IMR-90 (cell line): ENCODE data around the gene LRFN4. TPM values are rescaled to one million over a fixed set of nuclear protein-coding genes. Genes with fewer than 3 reads are reported as not detected.

Source experiments
- ATAC-seq: fragments of 200-7000 bp; cut with Tn5 transposase; 2 replicates; pipeline ENCODE4 v1.9.1; 2020; ENCODE audit warnings: low read depth, mild to moderate bottlenecking, moderate library complexity
- BruUV-seq: library from RNA; stranded (reverse); fragments of 400-500 nt; replicated peaks from 2 replicates; lab custom pipeline; 2021; lab: Mats Ljungman, UMichigan
- CTCF ChIA-PET: fragments of 300-600 bp; formaldehyde crosslinking; extraction: SDS; loops from one replicate; lab custom pipeline; 2021; ENCODE audit warnings: antibody characterized with exemption; lab: Yijun Ruan, JAX
- POLR2A ChIA-PET: fragments of 300-600 bp; sonication (Branson Sonifier 250); formaldehyde crosslinking; loops from one replicate; lab custom pipeline; 2022; ENCODE audit warnings: antibody characterized with exemption; ENCODE audit not compliant: unreplicated experiment; lab: Charles Lee
- DNase-seq: peaks from one replicate; pipeline ENCODE4 v3.0.0; 2013
- H2AFZ ChIP-seq: replicated peaks from 2 replicates; pipeline ENCODE3; 2013; ENCODE audit warnings: low read length, mild to moderate bottlenecking; ENCODE audit not compliant: poor library complexity
- H2AK5ac ChIP-seq: 2 replicates; pipeline ENCODE4 v1.6.1; 2013; ENCODE audit warnings: low read depth, low read length, inconsistent platforms
- H2AK9ac ChIP-seq: replicated peaks from 2 replicates; pipeline ENCODE3; 2013; ENCODE audit warnings: mild to moderate bottlenecking, low read depth, low read length, moderate library complexity; ENCODE audit not compliant: poor library complexity
- H2BK120ac ChIP-seq: 2 replicates; pipeline ENCODE4 v1.6.1; 2013; ENCODE audit warnings: low read depth, low read length, inconsistent platforms
- H2BK15ac ChIP-seq: 3 replicates; pipeline ENCODE4 v1.6.1; 2013; ENCODE audit warnings: low read depth, low read length, inconsistent platforms
- H2BK20ac ChIP-seq: 2 replicates; pipeline ENCODE4 v1.6.1; 2013; ENCODE audit warnings: low read depth, mild to moderate bottlenecking, inconsistent platforms, low read length, moderate library complexity
- H2BK5ac ChIP-seq: 2 replicates; pipeline ENCODE4 v1.6.1; 2013; ENCODE audit warnings: mild to moderate bottlenecking, low read depth, low read length, inconsistent platforms; ENCODE audit not compliant: poor library complexity, severe bottlenecking
- H3K14ac ChIP-seq: replicated peaks from 2 replicates; pipeline ENCODE4 v1.6.1; 2013; ENCODE audit warnings: low read depth, low read length, inconsistent platforms
- H3K18ac ChIP-seq: 2 replicates; pipeline ENCODE4 v1.6.1; 2013; ENCODE audit warnings: low read depth, low read length, control low read depth
- H3K23ac ChIP-seq: 2 replicates; pipeline ENCODE4 v1.6.1; 2013; ENCODE audit warnings: low read depth, low read length, inconsistent platforms
- H3K27ac ChIP-seq: 2 replicates; pipeline ENCODE4 v1.5.1; 2013; ENCODE audit warnings: mild to moderate bottlenecking, control low read depth, low read length; ENCODE audit not compliant: insufficient read depth
- H3K27me3 ChIP-seq: 2 replicates; pipeline ENCODE4 v1.6.1; 2013; ENCODE audit warnings: low read length; ENCODE audit not compliant: control insufficient read depth, insufficient read depth
- H3K36me3 ChIP-seq: 2 replicates; pipeline ENCODE4 v1.6.1; 2013; ENCODE audit warnings: low read length, mixed read lengths; ENCODE audit not compliant: control insufficient read depth, insufficient read depth
- H3K4ac ChIP-seq: 2 replicates; pipeline ENCODE4 v1.6.1; 2013; ENCODE audit warnings: low read depth, low read length, inconsistent platforms
- H3K4me1 ChIP-seq: 2 replicates; pipeline ENCODE4 v1.6.1; 2013; ENCODE audit warnings: low read length, mixed read lengths; ENCODE audit not compliant: control insufficient read depth, insufficient read depth
- H3K4me2 ChIP-seq: 2 replicates; pipeline ENCODE4 v1.6.1; 2013; ENCODE audit warnings: low read depth, mild to moderate bottlenecking, control low read depth, low read length, moderate library complexity
- H3K4me3 ChIP-seq: 2 replicates; pipeline ENCODE4 v1.5.1; 2013; ENCODE audit warnings: low read depth, mild to moderate bottlenecking, control low read depth, low read length, moderate library complexity; ENCODE audit not compliant: insufficient read depth
- H3K56ac ChIP-seq: 2 replicates; pipeline ENCODE4 v1.6.1; 2013; ENCODE audit warnings: low read length, inconsistent platforms; ENCODE audit not compliant: insufficient read depth; ENCODE audit errors: extremely low read depth
- H3K79me1 ChIP-seq, 2 experiments: 2 replicates each; pipeline ENCODE4 v1.6.1; 2013; ENCODE audit warnings: low read length in 2 of 2, inconsistent platforms in 1 of 2, low read depth in 1 of 2
- H3K9ac ChIP-seq: 2 replicates; pipeline ENCODE4 v1.6.1; 2013; ENCODE audit warnings: low read depth, low read length, control low read depth
- H3K9me1 ChIP-seq: 2 replicates; pipeline ENCODE4 v1.6.1; 2013; ENCODE audit warnings: low read length, inconsistent platforms; ENCODE audit not compliant: insufficient read depth
- H3K9me3 ChIP-seq: 2 replicates; pipeline ENCODE4 v1.6.1; 2013; ENCODE audit warnings: low read length; ENCODE audit not compliant: control insufficient read depth, insufficient read depth
- H4K20me1 ChIP-seq: 2 replicates; pipeline ENCODE4 v1.6.1; 2013; ENCODE audit warnings: low read length, inconsistent platforms; ENCODE audit not compliant: insufficient read depth
- H4K5ac ChIP-seq: 2 replicates; pipeline ENCODE4 v1.6.1; 2013; ENCODE audit warnings: mild to moderate bottlenecking, low read depth, low read length, control low read depth
- H4K8ac ChIP-seq, 2 experiments: 2 replicates each; pipeline ENCODE4 v1.6.1; 2013; ENCODE audit warnings: low read depth in 2 of 2, low read length in 2 of 2, control low read depth in 1 of 2, inconsistent platforms in 1 of 2
- H4K91ac ChIP-seq: 2 replicates; pipeline ENCODE4 v1.6.1; 2013; ENCODE audit warnings: low read depth, low read length, inconsistent platforms; ENCODE audit not compliant: insufficient read depth
- BHLHE40 ChIP-seq: fragments of 150-350 bp; IDR thresholded peaks from 2 replicates; pipeline ENCODE4 v1.6.1; 2016; ENCODE audit warnings: mild to moderate bottlenecking, low read depth, low read length
- CEBPB ChIP-seq: IDR thresholded peaks from 2 replicates; pipeline ENCODE4 v1.6.1; 2012; ENCODE audit warnings: low read depth, low read length, improper control_type of control experiment
- FOS ChIP-seq: fragments of 150-350 bp; IDR thresholded peaks from 2 replicates; pipeline ENCODE4 v1.6.1; 2016; ENCODE audit warnings: low read depth, low read length
- MAFK ChIP-seq: IDR thresholded peaks from 2 replicates; pipeline ENCODE4 v1.6.1; 2012; ENCODE audit warnings: low read depth, low read length, improper control_type of control experiment
- MAZ ChIP-seq: IDR thresholded peaks from 2 replicates; pipeline ENCODE4 v1.6.1; 2012; ENCODE audit warnings: low read depth, mild to moderate bottlenecking, low read length, improper control_type of control experiment, moderate library complexity, borderline replicate concordance
- RAD21 ChIP-seq: IDR thresholded peaks from 2 replicates; pipeline ENCODE4 v1.6.1; 2012; ENCODE audit warnings: low read length, improper control_type of control experiment
- RCOR1 ChIP-seq: IDR thresholded peaks from 2 replicates; pipeline ENCODE4 v1.6.1; 2012; ENCODE audit warnings: mild to moderate bottlenecking, low read length, improper control_type of control experiment; ENCODE audit not compliant: insufficient replicate concordance
- RFX5 ChIP-seq: IDR thresholded peaks from 2 replicates; pipeline ENCODE4 v1.8.0; 2012; ENCODE audit warnings: low read depth, mild to moderate bottlenecking, low read length, moderate library complexity
- SMC3 ChIP-seq: fragments of 150-350 bp; IDR thresholded peaks from 2 replicates; pipeline ENCODE4 v1.6.1; 2016; ENCODE audit warnings: low read depth, mild to moderate bottlenecking, antibody characterized with exemption, low read length, moderate library complexity
- WGBS, 2 experiments: methylation state at CpG; one replicate each; pipeline versions ENCODE4 v1.1.5 to v1.1.7; 2013; ENCODE audit warnings: missing lambda C conversion rate in 2 of 2; ENCODE audit not compliant: insufficient read length in 1 of 2; ENCODE audit errors: extremely low coverage in 2 of 2; 5-methylcytosine and 5-hydroxymethylcytosine counted together
- dilution Hi-C: fragments of 300-500 bp; cut with HindIII; formaldehyde crosslinking; loops from one replicate; pipeline ENCODE4 v1.14.3; 2018; ENCODE audit warnings: low sequenced_read_pairs; ENCODE audit not compliant: unreplicated experiment
- in situ Hi-C: fragments of 300-500 bp; cut with MboI; formaldehyde crosslinking; loops from 3 replicates; pipeline ENCODE4 v1.14.3; 2019; ENCODE audit warnings: low sequenced_read_pairs, inconsistent platforms, mixed read lengths
- intact Hi-C: fragments of 100-400 bp; cut with micrococcal nuclease; formaldehyde crosslinking; loops from 2 replicates; pipeline ENCODE4 v1.10.0; 2022
- polyA plus RNA-seq, 3 experiments: library from polyadenylated mRNA; depleted of rRNA; stranded (reverse); fragments of >200 nt; gene quantifications; 2 replicates each; pipeline ENCODE4 v1.2.3, GENCODE V29; 2012; ENCODE audit warnings: low replicate concordance in 1 of 3
- total RNA-seq: library from RNA; depleted of rRNA; stranded (reverse); fragments of >200 nt; gene quantifications from 2 replicates; pipeline ENCODE4 v1.2.3, GENCODE V29; 2012
- TF ChIP-seq, protein P1 (sequence below): conservative IDR thresholded peaks from 2 replicates; pipeline ENCODE4 v1.5.1; 2012; ENCODE audit warnings: mild to moderate bottlenecking, low read depth, low read length, improper control_type of control experiment
- TF ChIP-seq, protein P2 (sequence below): fragments of 150-350 bp; IDR thresholded peaks from 2 replicates; pipeline ENCODE4 v1.6.1; 2016; ENCODE audit warnings: low read depth, mild to moderate bottlenecking, low read length, moderate library complexity, borderline replicate concordance

Gene LRFN4
- total and polyA plus RNA-seq, 2 of the 4 experiments (the other 2 are of a cell fraction) = 6.1 to 18.9 TPM

DNA sequence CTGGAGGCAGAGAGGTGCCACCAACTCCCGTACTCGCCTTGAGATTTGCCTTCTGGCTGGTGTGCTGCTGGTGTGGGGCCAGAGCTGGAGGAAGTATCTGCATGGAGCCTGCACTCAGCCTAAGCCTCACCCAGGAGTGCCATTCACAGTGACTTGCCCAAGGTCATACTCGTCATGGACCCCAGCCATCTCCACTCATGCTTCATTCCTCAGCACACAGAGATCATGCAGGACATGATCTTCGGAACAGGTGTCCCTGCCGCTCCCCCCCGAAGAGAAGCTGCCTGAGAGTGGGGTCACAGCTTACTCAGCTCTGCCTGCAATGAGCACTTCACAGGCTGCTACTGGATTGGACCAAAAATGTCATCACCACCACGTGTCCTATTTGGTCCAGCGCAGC, 52.3 kb downstream of the LRFN4 start:
- Histone ChIP-seq H4K8ac (no peak overlapping the region), H2BK120ac (no peak overlapping the region), H4K91ac (no peak overlapping the region), H3K9me3 (no peaks in the 10 kb centered on the region), H2BK15ac (no peak overlapping the region), H2AK5ac (no peak overlapping the region; the same call in 1 of the 2 replicates), H4K20me1 (no peaks in the 10 kb centered on the region), H3K56ac (no peak overlapping the region), H3K9ac (no peak overlapping the region), H3K4me2 (no peak overlapping the region), H3K27ac (no peak overlapping the region), H4K5ac (no peak overlapping the region), H3K36me3 (peaks cover 1% of the 10 kb centered on the region; the same call in 1 of the 2 replicates), H3K14ac (no peak overlapping the region), H3K4ac (no peak overlapping the region), H3K79me1 (peaks cover 0 to 35% of the 10 kb centered on the region in 2 experiments; a peak in 2 of 4 replicates), H2AK9ac (no peak overlapping the region), H3K9me1 (peaks cover 27% of the 10 kb centered on the region), H3K4me3 (no peak overlapping the region), H2BK5ac (no peak overlapping the region), H3K23ac (no peak overlapping the region), H3K27me3 (no peaks in the 10 kb centered on the region), H2BK20ac (no peak overlapping the region), H3K4me1 (peaks cover 21% of the 10 kb centered on the region), H2AFZ (no peak overlapping the region), H3K18ac (no peak overlapping the region)
- 93% methylated on average over 6 of the region's 8 CpGs; no CpG with 5 or more reads in 1 of the 2 experiments for WGBS, 2 experiments
- POLR2A ChIA-PET = no interaction called here
- no peak for DNase-seq
- in situ Hi-C loops = no loop called here
- ATAC-seq = no peak
- TF ChIP-seq RFX5 (no peak), FOS (no peak), SMC3 (no peak), MAFK (no peak), BHLHE40 (no peak), RAD21 (no peak), MAZ (no peak), RCOR1 (no peak), CEBPB (no peak)
- TF ChIP-seq, protein P1, sequence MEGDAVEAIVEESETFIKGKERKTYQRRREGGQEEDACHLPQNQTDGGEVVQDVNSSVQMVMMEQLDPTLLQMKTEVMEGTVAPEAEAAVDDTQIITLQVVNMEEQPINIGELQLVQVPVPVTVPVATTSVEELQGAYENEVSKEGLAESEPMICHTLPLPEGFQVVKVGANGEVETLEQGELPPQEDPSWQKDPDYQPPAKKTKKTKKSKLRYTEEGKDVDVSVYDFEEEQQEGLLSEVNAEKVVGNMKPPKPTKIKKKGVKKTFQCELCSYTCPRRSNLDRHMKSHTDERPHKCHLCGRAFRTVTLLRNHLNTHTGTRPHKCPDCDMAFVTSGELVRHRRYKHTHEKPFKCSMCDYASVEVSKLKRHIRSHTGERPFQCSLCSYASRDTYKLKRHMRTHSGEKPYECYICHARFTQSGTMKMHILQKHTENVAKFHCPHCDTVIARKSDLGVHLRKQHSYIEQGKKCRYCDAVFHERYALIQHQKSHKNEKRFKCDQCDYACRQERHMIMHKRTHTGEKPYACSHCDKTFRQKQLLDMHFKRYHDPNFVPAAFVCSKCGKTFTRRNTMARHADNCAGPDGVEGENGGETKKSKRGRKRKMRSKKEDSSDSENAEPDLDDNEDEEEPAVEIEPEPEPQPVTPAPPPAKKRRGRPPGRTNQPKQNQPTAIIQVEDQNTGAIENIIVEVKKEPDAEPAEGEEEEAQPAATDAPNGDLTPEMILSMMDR = no peak
- TF ChIP-seq, protein P2, sequence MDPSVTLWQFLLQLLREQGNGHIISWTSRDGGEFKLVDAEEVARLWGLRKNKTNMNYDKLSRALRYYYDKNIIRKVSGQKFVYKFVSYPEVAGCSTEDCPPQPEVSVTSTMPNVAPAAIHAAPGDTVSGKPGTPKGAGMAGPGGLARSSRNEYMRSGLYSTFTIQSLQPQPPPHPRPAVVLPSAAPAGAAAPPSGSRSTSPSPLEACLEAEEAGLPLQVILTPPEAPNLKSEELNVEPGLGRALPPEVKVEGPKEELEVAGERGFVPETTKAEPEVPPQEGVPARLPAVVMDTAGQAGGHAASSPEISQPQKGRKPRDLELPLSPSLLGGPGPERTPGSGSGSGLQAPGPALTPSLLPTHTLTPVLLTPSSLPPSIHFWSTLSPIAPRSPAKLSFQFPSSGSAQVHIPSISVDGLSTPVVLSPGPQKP = no peak
- intact Hi-C loops = no loop called here
- dilution Hi-C loops = no loop called here
- CTCF ChIA-PET = interaction anchor here (0.8 kb wide), 1 partner anchor 26 kb away, joined by 3 read pairs; no protein-coding TSS in a partner anchor
- no TSS peak for BruUV-seq
